Bone marrow (tissue), 2 donors: Measurements from ENCODE around the gene AVP.
"Not testable (repeated sequence)": the region's sequence is repeated elsewhere in the genome, so short reads cannot be mapped to it uniquely, and the experiment has no call there.

Source experiments
- DNase-seq, 2 donors: peaks; one replicate each; lab custom pipeline; 2025; lab: John Stamatoyannopoulos, UW

Gene AVP

GRCh38 chr20:3082955-3083952 is 1.3 kb downstream of the AVP start:
- DNase-seq, result no peak

- DNase-seq, result no peak
These were observed 2.1 kb downstream of the AVP start for GRCh38 chr20:3082306-3082951.

- DNase-seq, result no peak
These were observed 2.9 kb downstream of the AVP start for GRCh38 chr20:3081641-3082040.

- DNase-seq, result no peak
These were observed 3.6 kb downstream of the AVP start for GRCh38 chr20:3080939-3081388.

- DNase-seq, result peak in 1 of 2 donors; percentile 63
These were observed 6.8 kb downstream of the AVP start for GRCh38 chr20:3077618-3078134.

- DNase-seq, result not testable (repeated sequence)
These were observed 9.2 kb downstream of the AVP start for GRCh38 chr20:3075315-3075714.

- no peak for DNase-seq
These were observed 9.7 kb downstream of the AVP start for GRCh38 chr20:3074812-3075211.

DNA sequence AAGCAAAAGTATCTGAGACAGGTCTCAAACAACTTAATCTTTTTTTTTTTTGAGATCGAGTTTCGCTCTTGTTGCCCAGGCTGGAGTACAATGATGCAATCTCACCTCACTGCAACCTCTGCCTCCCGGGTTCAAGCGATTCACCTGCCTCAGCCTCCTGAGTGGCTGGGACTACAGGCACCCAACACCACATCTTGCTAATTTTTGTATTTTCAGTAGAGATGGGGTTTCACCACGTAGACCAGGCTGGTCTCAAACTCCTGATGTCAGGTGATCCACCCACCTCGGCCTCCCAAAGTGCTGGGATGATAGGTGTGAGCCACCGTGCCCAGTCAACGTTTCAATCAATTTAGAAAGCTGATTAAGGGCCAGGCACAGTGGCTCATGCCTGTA is 11.3 kb downstream of the AVP start:
- DNase-seq, result not testable (repeated sequence)

DNA sequence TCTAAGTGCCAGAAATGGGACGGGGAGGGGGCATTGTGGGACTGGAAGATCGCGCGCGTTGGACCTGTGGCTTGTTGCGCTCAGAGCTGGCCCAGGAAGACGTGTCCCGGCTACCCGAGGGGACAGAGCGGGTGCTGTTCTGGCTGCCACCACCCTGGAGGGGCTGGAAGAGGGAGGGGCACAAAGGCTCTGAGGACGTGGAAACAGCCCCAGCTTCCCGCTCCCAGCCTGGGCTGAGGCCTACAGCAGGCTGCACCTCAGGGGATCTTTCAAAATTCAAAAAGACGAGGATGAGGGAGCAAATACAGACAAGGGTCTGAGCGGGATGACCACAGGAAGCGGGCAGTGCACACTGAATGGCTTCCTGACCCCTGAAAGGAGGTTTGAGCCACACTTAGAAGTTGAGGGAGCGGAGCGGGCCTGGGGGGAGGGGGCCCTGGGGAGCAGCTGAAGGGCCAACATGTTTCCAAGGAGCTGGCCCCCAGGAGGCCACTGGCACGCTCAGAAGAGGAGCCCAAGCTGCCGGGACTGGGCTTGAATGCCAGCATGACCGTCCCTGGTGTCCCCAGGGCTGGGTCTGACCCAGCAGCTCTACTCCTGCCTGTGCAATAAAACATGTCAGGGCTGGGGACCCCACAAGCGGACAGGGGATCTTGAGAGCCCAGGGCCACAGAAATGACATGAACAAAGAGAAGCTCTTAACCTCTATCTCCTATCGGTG is 11.8 kb downstream of the AVP start:
- DNase-seq, result no peak

DNA sequence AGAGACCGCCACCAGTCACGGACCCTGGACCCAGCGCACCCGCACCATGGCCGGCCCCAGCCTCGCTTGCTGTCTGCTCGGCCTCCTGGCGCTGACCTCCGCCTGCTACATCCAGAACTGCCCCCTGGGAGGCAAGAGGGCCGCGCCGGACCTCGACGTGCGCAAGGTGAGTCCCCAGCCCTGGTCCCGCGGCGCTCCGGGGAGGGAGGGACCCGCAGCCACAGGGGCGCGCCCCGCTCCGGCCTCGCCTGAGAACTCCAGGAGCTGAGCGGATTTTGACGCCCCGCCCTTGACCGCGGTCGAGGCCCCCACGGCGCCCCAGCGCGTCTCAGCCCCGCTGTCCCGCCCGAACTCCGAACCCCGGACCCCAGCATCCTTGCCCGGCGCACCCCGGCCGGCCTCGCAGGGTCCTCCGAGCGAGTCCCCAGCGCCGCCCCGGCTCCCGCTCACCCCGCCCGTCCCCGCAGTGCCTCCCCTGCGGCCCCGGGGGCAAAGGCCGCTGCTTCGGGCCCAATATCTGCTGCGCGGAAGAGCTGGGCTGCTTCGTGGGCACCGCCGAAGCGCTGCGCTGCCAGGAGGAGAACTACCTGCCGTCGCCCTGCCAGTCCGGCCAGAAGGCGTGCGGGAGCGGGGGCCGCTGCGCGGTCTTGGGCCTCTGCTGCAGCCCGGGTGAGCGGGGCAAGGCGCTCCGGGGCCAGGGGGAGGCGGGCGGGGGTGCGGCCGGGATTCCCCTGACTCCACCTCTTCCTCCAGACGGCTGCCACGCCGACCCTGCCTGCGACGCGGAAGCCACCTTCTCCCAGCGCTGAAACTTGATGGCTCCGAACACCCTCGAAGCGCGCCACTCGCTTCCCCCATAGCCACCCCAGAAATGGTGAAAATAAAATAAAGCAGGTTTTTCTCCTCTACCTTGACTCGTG is 12.7 kb downstream of the AVP start, which contains the start of gene OXT:
TSS of gene OXT (plus strand) at position 11 of the 920 bp plus-strand sequence. CDS start at position 47, 36 bp downstream.
- peak in 1 of 2 donors; percentile 77 for DNase-seq

GRCh38 chr20:3071266-3071609 is 13.3 kb downstream of the AVP start:
- no peak for DNase-seq

GRCh38 chr20:3070725-3071124 is 13.8 kb downstream of the AVP start:
- no peak for DNase-seq

GRCh38 chr20:3068986-3069900 is 15.3 kb downstream of the AVP start:
- DNase-seq, result no peak

GRCh38 chr20:3068075-3068474 is 16.4 kb downstream of the AVP start:
- no peak for DNase-seq

- DNase-seq, result no peak
These were observed 17.1 kb downstream of the AVP start for GRCh38 chr20:3067139-3068014.

- DNase-seq, result not testable (repeated sequence)
These were observed 20.4 kb downstream of the AVP start for GRCh38 chr20:3064119-3064518.

DNA sequence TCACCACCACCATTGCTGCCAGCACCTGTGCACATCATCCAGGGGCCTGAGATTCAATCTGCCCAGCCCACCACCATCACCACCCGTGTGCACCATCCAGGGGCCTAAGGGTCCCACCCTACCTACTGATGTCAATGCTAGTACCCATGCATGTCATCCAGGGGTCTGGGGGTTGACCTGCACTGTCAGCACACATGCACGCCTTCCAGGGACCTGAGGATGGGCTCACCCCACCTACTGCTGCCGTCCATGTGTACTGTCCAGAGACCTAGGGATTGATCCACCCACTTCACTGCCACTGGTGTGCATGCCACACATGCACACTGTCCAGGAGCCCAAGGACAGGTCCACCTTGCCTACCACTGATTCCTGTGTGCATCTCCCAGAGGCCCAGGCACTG is 25.0 kb downstream of the AVP start:
- DNase-seq, result no peak

DNA sequence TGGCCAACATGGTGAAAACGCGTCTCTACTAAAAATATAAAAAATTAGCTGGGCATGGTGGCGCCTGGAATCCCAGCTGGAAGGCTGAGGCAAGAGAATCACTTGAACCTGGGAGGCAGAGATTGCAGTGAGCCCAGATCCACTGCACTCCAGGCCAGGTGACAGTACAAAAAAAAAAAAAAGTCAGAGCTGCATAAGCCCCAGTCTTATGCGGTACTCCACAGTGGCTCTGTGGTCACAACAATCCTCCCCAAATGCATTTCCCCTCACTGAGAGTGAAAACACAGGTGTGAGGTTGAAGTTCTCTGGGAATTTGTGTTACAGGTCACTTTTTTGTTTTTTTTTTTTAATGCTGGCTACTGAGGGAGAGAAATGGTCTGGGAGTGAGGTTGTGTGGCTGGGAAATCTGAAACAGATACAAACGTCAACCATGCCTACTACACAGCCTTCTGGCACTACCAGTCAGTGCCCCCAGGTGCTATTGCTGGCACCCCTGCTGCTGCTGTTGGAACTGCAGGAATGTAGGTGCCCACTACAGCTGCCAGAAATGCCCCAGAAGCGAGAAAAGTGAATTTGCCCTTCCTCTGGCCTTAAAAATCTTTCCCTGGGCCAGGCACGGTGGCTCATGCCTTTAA is 33.0 kb downstream of the AVP start:
- no peak for DNase-seq
